HCT116 (cell line): ENCODE results near the gene ACAN. TPM values are rescaled to one million over a fixed set of nuclear protein-coding genes. Genes with fewer than 3 reads are reported as not detected.

ENCODE experiments used
- ATAC-seq: fragments of 200-7000 bp; cut with Tn5 transposase; 2 replicates; pipeline ENCODE4 v1.9.1; 2020; ENCODE audit warnings: mild to moderate bottlenecking, moderate library complexity
- BruUV-seq: library from RNA; stranded (reverse); fragments of 400-500 nt; replicated peaks from 2 replicates; lab custom pipeline; 2021; lab: Mats Ljungman, UMichigan
- CTCF ChIA-PET: fragments of 300-600 bp; sonication (Branson Sonifier 250); formaldehyde crosslinking; loops from one replicate; lab custom pipeline; 2021; ENCODE audit warnings: antibody characterized with exemption; lab: Charles Lee
- POLR2A ChIA-PET: fragments of 300-600, 350-600 bp; sonication (Branson Sonifier 250); formaldehyde crosslinking; loops from one replicate; lab custom pipeline; 2021; ENCODE audit warnings: antibody characterized with exemption; lab: Charles Lee
- RAD21 ChIA-PET, 2 experiments: fragments of 300-600 bp; sonication (Branson Sonifier 250); formaldehyde crosslinking; loops; one replicate each; lab custom pipeline; 2023; ENCODE audit warnings: low total read pairs in 2 of 2; ENCODE audit not compliant: uncharacterized antibody in 2 of 2, unreplicated experiment in 2 of 2, low non-redundant PET in 1 of 2; lab: Charles Lee
- DNase-seq: peaks from one replicate; pipeline ENCODE4 v3.0.0-alpha.2; 2010; ENCODE audit warnings: low read depth, low spot score
- H2AFZ ChIP-seq: fragments of 200-600 bp; shearing (Covaris generic), sonication (generic); 2 replicates; pipeline ENCODE4 v1.6.1; 2017; ENCODE audit warnings: low read depth, mixed run types, mixed read lengths, antibody characterized with exemption, low read length; ENCODE audit not compliant: poor library complexity, severe bottlenecking
- H3K27ac ChIP-seq: 2 replicates; pipeline ENCODE4 v1.5.1; 2012; ENCODE audit warnings: low read depth, low read length
- H3K27me3 ChIP-seq: fragments of 200-600 bp; sonication (generic); 2 replicates; pipeline ENCODE4 v1.6.1; 2016; ENCODE audit warnings: mixed run types, low read length, mixed read lengths; ENCODE audit not compliant: insufficient read depth
- H3K36me3 ChIP-seq, 2 experiments: fragments of 200-500 bp in 1 of 2; fragments of 200-600 bp in 1 of 2; sonication (Bioruptor generic) in 1 of 2; sonication (generic) in 1 of 2; 2 replicates each; pipeline versions ENCODE4 v1.5.1 to v1.6.1; 2014 to 2016; ENCODE audit warnings: low read length in 2 of 2, inconsistent platforms in 1 of 2, mixed read lengths in 1 of 2, mixed run types in 1 of 2; ENCODE audit not compliant: insufficient read depth in 2 of 2, control insufficient read depth in 1 of 2
- H3K4me1 ChIP-seq, 2 experiments: fragments of 200-600 bp in 1 of 2; sonication (generic) in 1 of 2; 2 replicates each; pipeline versions ENCODE4 v1.5.1 to v1.6.1; 2012 to 2017; ENCODE audit warnings: low read length in 2 of 2, inconsistent platforms in 1 of 2, mild to moderate bottlenecking in 1 of 2, mixed read lengths in 1 of 2, mixed run types in 1 of 2, moderate library complexity in 1 of 2; ENCODE audit not compliant: insufficient read depth in 2 of 2, control insufficient read depth in 1 of 2
- H3K4me2 ChIP-seq: fragments of 200-600 bp; sonication (generic); 2 replicates; pipeline ENCODE4 v1.6.1; 2017; ENCODE audit warnings: mixed run types, low read length, mixed read lengths
- H3K4me3 ChIP-seq, 2 experiments: fragments of 200-600 bp in 1 of 2; sonication (generic) in 1 of 2; replicated peaks in 1 of 2; 2 replicates each; pipeline ENCODE4 v1.5.1; 2011 to 2016; ENCODE audit warnings: low read length in 2 of 2, control low read depth in 1 of 2, low read depth in 1 of 2, mild to moderate bottlenecking in 1 of 2, mixed read lengths in 1 of 2, mixed run types in 1 of 2
- H3K79me2 ChIP-seq: fragments of 200-600 bp; sonication (generic); 2 replicates; pipeline ENCODE4 v1.6.1; 2017; ENCODE audit warnings: mild to moderate bottlenecking, mixed run types, low read length, moderate library complexity, mixed read lengths; ENCODE audit not compliant: insufficient read depth
- H3K9ac ChIP-seq: fragments of 200-600 bp; sonication (generic); 2 replicates; pipeline ENCODE4 v1.6.1; 2016; ENCODE audit warnings: low read length, mixed read lengths
- H3K9me2 ChIP-seq: fragments of 200-600 bp; sonication (generic), shearing (Covaris generic); 2 replicates; pipeline ENCODE4 v1.6.1; 2017; ENCODE audit warnings: mixed run types, mild to moderate bottlenecking, moderate library complexity; ENCODE audit not compliant: insufficient read depth
- H3K9me3 ChIP-seq, 2 experiments: fragments of 200-500 bp in 1 of 2; fragments of 200-600 bp in 1 of 2; sonication (Bioruptor generic) in 1 of 2; sonication (generic) in 1 of 2; 2 replicates each; pipeline ENCODE4 v1.6.1; 2014 to 2017; ENCODE audit warnings: low read length in 2 of 2, mixed read lengths in 2 of 2, inconsistent platforms in 1 of 2, low read depth in 1 of 2, mild to moderate bottlenecking in 1 of 2, mixed run types in 1 of 2, moderate library complexity in 1 of 2; ENCODE audit not compliant: control insufficient read depth in 1 of 2, insufficient read depth in 1 of 2
- H4K20me1 ChIP-seq: fragments of 200-600 bp; sonication (generic), shearing (Covaris generic); 2 replicates; pipeline ENCODE4 v1.6.1; 2017; ENCODE audit warnings: mixed run types, mild to moderate bottlenecking, moderate library complexity; ENCODE audit not compliant: insufficient read depth
- CBX3 ChIP-seq: IDR thresholded peaks from 2 replicates; pipeline ENCODE4 v1.6.1; 2012; ENCODE audit warnings: low read depth
- CEBPB ChIP-seq: IDR thresholded peaks from 2 replicates; pipeline ENCODE4 v1.6.1; 2012; ENCODE audit warnings: low read depth
- ELF1 ChIP-seq: IDR thresholded peaks from 2 replicates; pipeline ENCODE4 v1.6.1; 2012; ENCODE audit warnings: low read depth, borderline replicate concordance
- EZH2 ChIP-seq: fragments of 200-600 bp; sonication (generic); IDR thresholded peaks from 2 replicates; pipeline ENCODE4 v1.6.1; 2017; ENCODE audit warnings: antibody characterized with exemption, mixed run types
- EZH2phosphoT487 ChIP-seq: fragments of 200-600 bp; IDR thresholded peaks from 2 replicates; pipeline ENCODE4 v1.6.1; 2018; ENCODE audit warnings: antibody characterized with exemption, borderline replicate concordance
- POLR2AphosphoS5 ChIP-seq: IDR thresholded peaks from 2 replicates; pipeline ENCODE4 v1.6.1; 2011; ENCODE audit warnings: mild to moderate bottlenecking, low read depth, low read length, moderate library complexity
- SRF ChIP-seq: IDR thresholded peaks from 2 replicates; pipeline ENCODE4 v1.6.1; 2012; ENCODE audit warnings: low read depth
- TCF7L2 ChIP-seq: IDR thresholded peaks from 2 replicates; pipeline ENCODE4 v1.7.0; 2011; ENCODE audit warnings: borderline replicate concordance, inconsistent platforms; ENCODE audit not compliant: insufficient read depth, insufficient read length; ENCODE audit errors: extremely low read depth
- YY1 ChIP-seq: IDR thresholded peaks from 2 replicates; pipeline ENCODE4 v1.6.1; 2011; ENCODE audit warnings: low read length, low read depth, moderate library complexity, mild to moderate bottlenecking; ENCODE audit not compliant: insufficient replicate concordance; ENCODE audit errors: extremely low read depth
- ZNF274 ChIP-seq: fragments of 200-500 bp; sonication (Bioruptor generic); IDR thresholded peaks from 2 replicates; pipeline ENCODE4 v1.6.1; 2014; ENCODE audit warnings: mild to moderate bottlenecking, low read depth, low read length, inconsistent platforms
- intact Hi-C: fragments of 100-400 bp; cut with micrococcal nuclease; formaldehyde crosslinking; loops from 2 replicates; pipeline ENCODE4 v1.10.0; 2022
- total RNA-seq: library from RNA; stranded (reverse); gene quantifications from one replicate; pipeline ENCODE4 v1.2.1, GENCODE V29; 2021; ENCODE audit not compliant: unreplicated experiment
- TF ChIP-seq, protein P1 (sequence below), 3 experiments: fragments of 200-600 bp in 1 of 3; sonication (generic) in 1 of 3; IDR thresholded peaks in 2 of 3; conservative IDR thresholded peaks in 1 of 3; 2 replicates each; pipeline ENCODE4 v1.5.1; 2012 to 2017; ENCODE audit warnings: low read depth in 2 of 3, low read length in 2 of 3, antibody characterized with exemption in 1 of 3, borderline replicate concordance in 1 of 3, control low read depth in 1 of 3, mild to moderate bottlenecking in 1 of 3, mixed read lengths in 1 of 3, mixed run types in 1 of 3, moderate library complexity in 1 of 3; ENCODE audit not compliant: insufficient read depth in 1 of 3
- TF ChIP-seq, protein P2 (sequence below): IDR thresholded peaks from 2 replicates; pipeline ENCODE4 v1.6.1; 2012
- TF ChIP-seq, protein P3 (sequence below): IDR thresholded peaks from 2 replicates; pipeline ENCODE4 v1.6.1; 2011; ENCODE audit warnings: mild to moderate bottlenecking, low read length, moderate library complexity; ENCODE audit not compliant: insufficient replicate concordance; ENCODE audit errors: extremely low read depth

The ACAN gene
- total RNA-seq, 1 experiment from 2014 or later = not detected

DNA sequence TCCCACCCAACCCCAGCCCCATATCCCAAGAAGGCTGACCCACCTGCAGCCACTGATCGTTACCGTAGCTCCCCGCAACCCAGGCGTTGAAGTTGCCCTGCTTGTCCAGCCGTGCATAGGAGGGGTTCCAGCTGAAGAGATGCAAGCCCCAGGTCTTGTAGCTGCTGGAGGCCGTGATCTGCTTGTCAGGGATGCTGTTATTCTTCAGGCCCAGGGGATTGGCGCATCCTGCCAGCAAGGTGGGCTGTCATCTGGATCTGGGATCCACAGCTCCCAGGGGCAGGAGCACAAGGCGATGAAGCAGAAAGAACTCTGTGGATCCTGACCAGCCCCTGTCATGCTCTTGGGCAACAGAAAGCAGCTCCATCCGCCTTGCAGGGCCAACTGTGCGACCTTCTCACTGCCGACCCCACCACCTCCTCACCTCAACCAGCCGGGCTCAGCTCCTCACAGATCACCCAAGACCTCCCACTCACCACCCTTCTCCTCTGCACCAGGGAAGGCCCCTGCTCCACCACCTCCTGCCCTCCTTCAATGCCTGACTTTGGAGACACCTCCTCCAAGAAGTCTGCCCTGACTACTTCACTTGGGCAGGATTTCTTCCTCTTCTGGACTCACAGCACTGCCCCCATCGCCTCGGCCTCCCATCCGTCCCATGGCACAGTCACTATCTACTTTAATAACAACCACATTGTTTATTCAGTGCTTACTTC is 98.4 kb downstream of the ACAN start:
- H3K4me3 ChIP-seq = no peak overlapping the region
- no peaks in the 10 kb centered on the region for H4K20me1 ChIP-seq
- no peak for DNase-seq
- H3K9me3 ChIP-seq = no peaks in the 10 kb centered on the region
- H3K4me1 ChIP-seq = peaks cover 18 to 42% of the 10 kb centered on the region in 2 experiments
- H3K9me2 ChIP-seq = no peaks in the 10 kb centered on the region
- no peak overlapping the region for H2AFZ ChIP-seq
- intact Hi-C loops = no loop called here
- RAD21 ChIA-PET = interaction anchor here in 1 of 2 experiments (0.6 kb wide), 1 partner anchor 243 kb away, joined by 4 read pairs; no protein-coding TSS in a partner anchor
- H3K9ac ChIP-seq = no peak overlapping the region
- no TSS peak for BruUV-seq
- CTCF ChIA-PET = no interaction called here
- no peaks in the 10 kb centered on the region for H3K27me3 ChIP-seq
- H3K36me3 ChIP-seq = 0 out of 4 replicates have a peak, but pooled peaks cover 0 to 2% of the 10 kb centered on the region in 2 experiments
- ATAC-seq = no peak
- POLR2A ChIA-PET = interaction anchor here (1.0 kb wide), 1 partner anchor 10 kb away, joined by 3 read pairs; no protein-coding TSS in a partner anchor
- TF ChIP-seq ZNF274 (no peak), SRF (no peak), POLR2AphosphoS5 (no peak), YY1 (no peak)
- H3K79me2 ChIP-seq = no peaks in the 10 kb centered on the region
- H3K4me2 ChIP-seq = no peak overlapping the region; the same call in 1 of the 2 replicates
- no peak overlapping the region for H3K27ac ChIP-seq

DNA sequence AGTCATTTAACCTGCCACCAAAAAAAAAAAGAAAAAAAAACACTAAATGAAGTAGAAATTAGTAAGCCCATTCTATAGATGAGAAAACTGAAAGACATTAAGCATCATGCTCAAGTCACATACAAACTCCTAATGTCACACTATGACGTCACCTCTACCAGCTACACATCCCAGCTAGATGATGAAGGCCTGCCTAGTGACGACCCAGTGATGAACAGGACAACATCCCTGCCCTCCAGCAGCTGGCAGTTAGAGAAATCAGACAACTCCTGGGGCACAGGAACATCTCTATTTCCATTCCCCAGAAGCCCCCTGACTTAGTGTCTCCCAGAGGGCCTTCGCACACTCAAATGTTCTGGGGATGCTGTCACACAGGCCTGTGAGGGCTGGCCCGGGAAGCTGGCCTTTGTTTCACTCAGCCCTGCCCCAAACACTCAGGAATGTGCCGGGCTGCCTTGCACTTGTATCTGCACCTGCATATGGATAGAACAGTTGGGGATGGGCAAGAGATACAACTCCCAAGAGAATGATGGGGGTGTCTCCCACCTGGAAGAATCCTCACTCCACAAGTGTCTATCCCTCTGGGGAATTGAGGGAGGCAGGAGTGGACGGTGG is 99.1 kb downstream of the ACAN start:
- H3K4me1 ChIP-seq = peaks cover 13 to 35% of the 10 kb centered on the region in 2 experiments
- H3K79me2 ChIP-seq = no peaks in the 10 kb centered on the region
- ChIA-PET CTCF (no interaction called here), POLR2A (interaction anchor here (1.0 kb wide), 1 partner anchor 276 kb away, joined by 3 read pairs; no protein-coding TSS in a partner anchor), RAD21 (no interaction called here)
- no peak overlapping the region for H3K27ac ChIP-seq
- ATAC-seq (no peak), DNase-seq (no peak)
- no peak overlapping the region for H3K4me3 ChIP-seq
- no peaks in the 10 kb centered on the region for H4K20me1 ChIP-seq
- no peak overlapping the region for H3K4me2 ChIP-seq
- H3K36me3 ChIP-seq = 0 out of 4 replicates have a peak, but pooled peaks cover 0 to 2% of the 10 kb centered on the region in 2 experiments
- H3K9me2 ChIP-seq = no peaks in the 10 kb centered on the region
- BruUV-seq = no TSS peak
- H3K9ac ChIP-seq = no peak overlapping the region
- no peaks in the 10 kb centered on the region for H3K9me3 ChIP-seq
- intact Hi-C loops = no loop called here
- H3K27me3 ChIP-seq = no peaks in the 10 kb centered on the region
- no peak overlapping the region for H2AFZ ChIP-seq
- TF ChIP-seq, protein P1, sequence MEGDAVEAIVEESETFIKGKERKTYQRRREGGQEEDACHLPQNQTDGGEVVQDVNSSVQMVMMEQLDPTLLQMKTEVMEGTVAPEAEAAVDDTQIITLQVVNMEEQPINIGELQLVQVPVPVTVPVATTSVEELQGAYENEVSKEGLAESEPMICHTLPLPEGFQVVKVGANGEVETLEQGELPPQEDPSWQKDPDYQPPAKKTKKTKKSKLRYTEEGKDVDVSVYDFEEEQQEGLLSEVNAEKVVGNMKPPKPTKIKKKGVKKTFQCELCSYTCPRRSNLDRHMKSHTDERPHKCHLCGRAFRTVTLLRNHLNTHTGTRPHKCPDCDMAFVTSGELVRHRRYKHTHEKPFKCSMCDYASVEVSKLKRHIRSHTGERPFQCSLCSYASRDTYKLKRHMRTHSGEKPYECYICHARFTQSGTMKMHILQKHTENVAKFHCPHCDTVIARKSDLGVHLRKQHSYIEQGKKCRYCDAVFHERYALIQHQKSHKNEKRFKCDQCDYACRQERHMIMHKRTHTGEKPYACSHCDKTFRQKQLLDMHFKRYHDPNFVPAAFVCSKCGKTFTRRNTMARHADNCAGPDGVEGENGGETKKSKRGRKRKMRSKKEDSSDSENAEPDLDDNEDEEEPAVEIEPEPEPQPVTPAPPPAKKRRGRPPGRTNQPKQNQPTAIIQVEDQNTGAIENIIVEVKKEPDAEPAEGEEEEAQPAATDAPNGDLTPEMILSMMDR (IDR thresholded peaks at IDR 0.05 in 2 of 3, conservative IDR thresholded peaks at IDR 0.05 in 1 of 3; ENCODE audit: borderline replicate concordance in 1 of 3, insufficient read depth in 1 of 3, low read depth in 2 of 3, low read length in 2 of 3) = no peak
- TF ChIP-seq EZH2phosphoT487 (no peak), YY1 (no peak), ZNF274 (no peak), TCF7L2 (no peak), CBX3 (no peak), CEBPB (no peak), EZH2 (no peak), ELF1 (no peak)
- TF ChIP-seq, protein P2, sequence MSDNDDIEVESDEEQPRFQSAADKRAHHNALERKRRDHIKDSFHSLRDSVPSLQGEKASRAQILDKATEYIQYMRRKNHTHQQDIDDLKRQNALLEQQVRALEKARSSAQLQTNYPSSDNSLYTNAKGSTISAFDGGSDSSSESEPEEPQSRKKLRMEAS = no peak
- TF ChIP-seq, protein P3, sequence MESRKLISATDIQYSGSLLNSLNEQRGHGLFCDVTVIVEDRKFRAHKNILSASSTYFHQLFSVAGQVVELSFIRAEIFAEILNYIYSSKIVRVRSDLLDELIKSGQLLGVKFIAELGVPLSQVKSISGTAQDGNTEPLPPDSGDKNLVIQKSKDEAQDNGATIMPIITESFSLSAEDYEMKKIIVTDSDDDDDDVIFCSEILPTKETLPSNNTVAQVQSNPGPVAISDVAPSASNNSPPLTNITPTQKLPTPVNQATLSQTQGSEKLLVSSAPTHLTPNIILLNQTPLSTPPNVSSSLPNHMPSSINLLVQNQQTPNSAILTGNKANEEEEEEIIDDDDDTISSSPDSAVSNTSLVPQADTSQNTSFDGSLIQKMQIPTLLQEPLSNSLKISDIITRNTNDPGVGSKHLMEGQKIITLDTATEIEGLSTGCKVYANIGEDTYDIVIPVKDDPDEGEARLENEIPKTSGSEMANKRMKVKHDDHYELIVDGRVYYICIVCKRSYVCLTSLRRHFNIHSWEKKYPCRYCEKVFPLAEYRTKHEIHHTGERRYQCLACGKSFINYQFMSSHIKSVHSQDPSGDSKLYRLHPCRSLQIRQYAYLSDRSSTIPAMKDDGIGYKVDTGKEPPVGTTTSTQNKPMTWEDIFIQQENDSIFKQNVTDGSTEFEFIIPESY = no peak
